ENCODE measurements around the gene FBP2.
"Not testable (repeated sequence)": the region's sequence is repeated elsewhere in the genome, so short reads cannot be mapped to it uniquely, and the experiment has no call there.

Gene FBP2

GRCh38 chr9:94563548-94563947, 30.1 kb downstream of the FBP2 start:
- DNase-seq (ENCODE audit: low read depth), result no peak

GRCh38 chr9:94560237-94560636, 33.4 kb downstream of the FBP2 start:
- DNase-seq (ENCODE audit: low read depth), result no peak

- DNase-seq (ENCODE audit: low read depth), result no peak
These were observed 36.2 kb downstream of the FBP2 start for GRCh38 chr9:94557376-94557775.

GRCh38 chr9:94554439-94555331, 38.9 kb downstream of the FBP2 start, which contains the start of gene PCAT7:
TSS of gene PCAT7 (plus strand) at chr9:94555083.
- DNase-seq (ENCODE audit: low read depth), result no peak

GRCh38 chr9:94554078-94554438, 39.6 kb downstream of the FBP2 start:
- no peak for DNase-seq (ENCODE audit: low read depth)

- DNase-seq (ENCODE audit: low read depth), result no peak
These were observed 40.3 kb downstream of the FBP2 start for GRCh38 chr9:94553029-94553938.

GRCh38 chr9:94545940-94546339, 47.7 kb downstream of the FBP2 start:
- no peak for DNase-seq (ENCODE audit: low read depth)

GRCh38 chr9:94544335-94544734, 49.3 kb downstream of the FBP2 start:
- not testable (repeated sequence) for DNase-seq (ENCODE audit: low read depth)

- DNase-seq (ENCODE audit: low read depth), result no peak
These were observed 54.7 kb downstream of the FBP2 start for GRCh38 chr9:94538908-94539307.

- DNase-seq (ENCODE audit: low read depth), result no peak
These were observed 58.7 kb downstream of the FBP2 start for GRCh38 chr9:94534901-94535300.

GRCh38 chr9:94533601-94534000, 60.0 kb downstream of the FBP2 start:
- no peak for DNase-seq (ENCODE audit: low read depth)

GRCh38 chr9:94533155-94533554, 60.5 kb downstream of the FBP2 start:
- no peak for DNase-seq (ENCODE audit: low read depth)

- no peak for DNase-seq (ENCODE audit: low read depth)
These were observed 64.7 kb downstream of the FBP2 start for GRCh38 chr9:94528886-94529285.

GRCh38 chr9:94526951-94527350, 66.7 kb downstream of the FBP2 start:
- DNase-seq (ENCODE audit: low read depth), result no peak

- no peak for DNase-seq (ENCODE audit: low read depth)
These were observed 67.4 kb downstream of the FBP2 start for GRCh38 chr9:94526271-94526670.

GRCh38 chr9:94525396-94526035, 68.1 kb downstream of the FBP2 start:
- DNase-seq (ENCODE audit: low read depth), result no peak

GRCh38 chr9:94517254-94517653, 76.4 kb downstream of the FBP2 start:
- DNase-seq (ENCODE audit: low read depth), result no peak

GRCh38 chr9:94514722-94515121, 78.9 kb downstream of the FBP2 start:
- no peak for DNase-seq (ENCODE audit: low read depth)

GRCh38 chr9:94511955-94512265, 81.7 kb downstream of the FBP2 start:
- DNase-seq (ENCODE audit: low read depth), result no peak

- no peak for DNase-seq (ENCODE audit: low read depth)
These were observed 82.3 kb downstream of the FBP2 start for GRCh38 chr9:94511134-94511954.

Measured in stimulated activated CD8-positive, alpha-beta memory T cell treated with anti-CD3 and anti-CD28 coated beads, Interleukin-4, amount 100 ng/mL, for 24 hours (primary cell).